Mesenchymal stem cell (in vitro differentiated cells and primary cell): ENCODE data around the gene NFASC.

Experiments
- DNase-seq: peaks from one replicate; pipeline ENCODE4 v3.0.0-alpha.2; 2013
- H2AFZ ChIP-seq: one replicate; pipeline ENCODE4 v1.6.1; 2013; ENCODE audit warnings: low read depth, mild to moderate bottlenecking, control low read depth, inconsistent platforms, low read length, moderate library complexity
- H2AK5ac ChIP-seq: 2 replicates; pipeline ENCODE4 v1.6.1; 2013; ENCODE audit warnings: low read length, moderate library complexity, mild to moderate bottlenecking, inconsistent platforms; ENCODE audit not compliant: severe bottlenecking
- H2BK120ac ChIP-seq: one replicate; pipeline ENCODE4 v1.6.1; 2013; ENCODE audit warnings: low read depth, mild to moderate bottlenecking, inconsistent platforms, low read length, moderate library complexity
- H2BK12ac ChIP-seq, 2 experiments: one replicate each; pipeline ENCODE4 v1.6.1; 2013; ENCODE audit warnings: inconsistent platforms in 2 of 2, low read length in 2 of 2, mild to moderate bottlenecking in 2 of 2, moderate library complexity in 2 of 2, control low read depth in 1 of 2
- H2BK15ac ChIP-seq: one replicate; pipeline ENCODE4 v1.6.1; 2013; ENCODE audit warnings: mild to moderate bottlenecking, low read depth, inconsistent platforms; ENCODE audit not compliant: poor library complexity, severe bottlenecking
- H2BK5ac ChIP-seq: 2 replicates; pipeline ENCODE4 v1.6.1; 2013; ENCODE audit warnings: low read depth, mild to moderate bottlenecking, low read length, control low read depth, inconsistent platforms; ENCODE audit not compliant: poor library complexity, severe bottlenecking
- H3K14ac ChIP-seq, 2 experiments: one replicate each; pipeline ENCODE4 v1.6.1; 2013; ENCODE audit warnings: inconsistent platforms in 2 of 2, low read length in 2 of 2, control low read depth in 1 of 2, mild to moderate bottlenecking in 1 of 2, moderate library complexity in 1 of 2
- H3K18ac ChIP-seq, 2 experiments: one replicate each; pipeline ENCODE4 v1.6.1; 2013; ENCODE audit warnings: inconsistent platforms in 2 of 2, low read length in 2 of 2, control low read depth in 1 of 2, low read depth in 1 of 2, mild to moderate bottlenecking in 1 of 2
- H3K23ac ChIP-seq, 2 experiments: one replicate each; pipeline ENCODE4 v1.6.1; 2013; ENCODE audit warnings: inconsistent platforms in 2 of 2, low read length in 2 of 2, mild to moderate bottlenecking in 2 of 2, moderate library complexity in 2 of 2, control low read depth in 1 of 2
- H3K27ac ChIP-seq: 2 replicates; pipeline ENCODE4 v1.5.1; 2013; ENCODE audit warnings: mild to moderate bottlenecking, moderate library complexity, low read length, control low read depth, inconsistent platforms; ENCODE audit not compliant: poor library complexity, severe bottlenecking
- H3K27me3 ChIP-seq, 2 experiments: 2 replicates each; pipeline versions ENCODE4 v1.6.1 to v1.7.0; 2013; ENCODE audit warnings: low read length in 2 of 2, mild to moderate bottlenecking in 2 of 2, moderate library complexity in 2 of 2, control low read depth in 1 of 2, inconsistent platforms in 1 of 2; ENCODE audit not compliant: control insufficient read depth in 1 of 2, insufficient read depth in 1 of 2
- H3K36me3 ChIP-seq, 2 experiments: 2 replicates each; pipeline versions ENCODE4 v1.6.1 to v1.7.0; 2013; ENCODE audit warnings: low read length in 2 of 2, control low read depth in 1 of 2, inconsistent platforms in 1 of 2, low read depth in 1 of 2, mild to moderate bottlenecking in 1 of 2; ENCODE audit not compliant: insufficient read depth in 2 of 2, control insufficient read depth in 1 of 2
- H3K4ac ChIP-seq, 2 experiments: one replicate each; pipeline ENCODE4 v1.6.1; 2013; ENCODE audit warnings: inconsistent platforms in 2 of 2, low read length in 2 of 2, mild to moderate bottlenecking in 2 of 2, moderate library complexity in 2 of 2, control low read depth in 1 of 2, low read depth in 1 of 2
- H3K4me1 ChIP-seq: 2 replicates; pipeline ENCODE4 v1.6.1; 2013; ENCODE audit warnings: low read depth, low read length, control low read depth; ENCODE audit not compliant: control insufficient read depth, insufficient read depth
- H3K4me2 ChIP-seq: 2 replicates; pipeline ENCODE4 v1.6.1; 2013; ENCODE audit warnings: low read length, mild to moderate bottlenecking, inconsistent platforms; ENCODE audit not compliant: poor library complexity, severe bottlenecking
- H3K4me3 ChIP-seq, 2 experiments: 2 replicates each; pipeline versions ENCODE4 v1.5.1 to v1.7.0; 2013; ENCODE audit warnings: low read length in 2 of 2, mild to moderate bottlenecking in 2 of 2, control low read depth in 1 of 2, low read depth in 1 of 2; ENCODE audit not compliant: insufficient read depth in 1 of 2
- H3K79me1 ChIP-seq: replicated peaks from 2 replicates; pipeline ENCODE4 v1.6.1; 2013; ENCODE audit warnings: mild to moderate bottlenecking, control low read depth, low read length, inconsistent platforms; ENCODE audit not compliant: poor library complexity, severe bottlenecking
- H3K9ac ChIP-seq: 2 replicates; pipeline ENCODE4 v1.7.0; 2013; ENCODE audit warnings: mild to moderate bottlenecking, low read length, moderate library complexity
- H3K9me3 ChIP-seq: 2 replicates; pipeline ENCODE4 v1.7.0; 2013; ENCODE audit warnings: mild to moderate bottlenecking, low read length; ENCODE audit not compliant: control insufficient read depth
- H4K8ac ChIP-seq: one replicate; pipeline ENCODE4 v1.6.1; 2013; ENCODE audit warnings: inconsistent platforms, mild to moderate bottlenecking, low read length, moderate library complexity
- H4K91ac ChIP-seq: one replicate; pipeline ENCODE4 v1.6.1; 2013; ENCODE audit warnings: mild to moderate bottlenecking, low read length, inconsistent platforms
- WGBS: methylation state at CpG from one replicate; pipeline ENCODE4 v1.1.7; 2013; ENCODE audit warnings: mixed read lengths; 5-methylcytosine and 5-hydroxymethylcytosine counted together

NFASC gene

GRCh38 chr1:204945565-204945977, 74.9 kb downstream of the NFASC start:
- no peak overlapping the region for H2AK5ac ChIP-seq
- DNase-seq, result no peak
- no peak overlapping the region for H4K8ac ChIP-seq
- H2BK15ac ChIP-seq, result no peak overlapping the region
- H2BK12ac ChIP-seq, result no peak overlapping the region
- no peaks in the 10 kb centered on the region for H3K9me3 ChIP-seq
- no peak overlapping the region for H3K4me3 ChIP-seq
- no peak overlapping the region for H3K4ac ChIP-seq
- H3K4me1 ChIP-seq, result no peaks in the 10 kb centered on the region
- no peak overlapping the region for H2AFZ ChIP-seq
- 49% methylated on average over 4 of the region's 4 CpGs for WGBS
- H3K18ac ChIP-seq, result no peak overlapping the region
- H3K4me2 ChIP-seq, result no peak overlapping the region
- H3K27ac ChIP-seq, result no peak overlapping the region
- H3K79me1 ChIP-seq, result no peaks in the 10 kb centered on the region
- no peak overlapping the region for H2BK5ac ChIP-seq
- H3K9ac ChIP-seq, result no peak overlapping the region
- H3K14ac ChIP-seq, result no peak overlapping the region
- no peak overlapping the region for H2BK120ac ChIP-seq
- H3K36me3 ChIP-seq, result peaks cover 0 to 32% of the 10 kb centered on the region in 2 experiments
- H3K27me3 ChIP-seq, result peaks cover 0 to 26% of the 10 kb centered on the region in 2 experiments
- no peak overlapping the region for H3K23ac ChIP-seq
- no peak overlapping the region for H4K91ac ChIP-seq

- no peak overlapping the region for H3K9ac ChIP-seq
- H4K91ac ChIP-seq, result no peak overlapping the region
- no peak overlapping the region for H3K4ac ChIP-seq
- no peak overlapping the region for H4K8ac ChIP-seq
- no peak overlapping the region for H3K23ac ChIP-seq
- WGBS, result 88% methylated on average over 9 of the region's 9 CpGs
- peaks cover 0 to 32% of the 10 kb centered on the region in 2 experiments for H3K36me3 ChIP-seq
- no peak overlapping the region for H3K4me3 ChIP-seq
- H3K4me1 ChIP-seq, result no peaks in the 10 kb centered on the region
- no peak overlapping the region for H2BK12ac ChIP-seq
- no peak overlapping the region for H3K14ac ChIP-seq
- no peak for DNase-seq
- H3K27ac ChIP-seq, result no peak overlapping the region
- H2AK5ac ChIP-seq, result no peak overlapping the region
- peaks cover 0 to 28% of the 10 kb centered on the region in 2 experiments for H3K27me3 ChIP-seq
- no peaks in the 10 kb centered on the region for H3K9me3 ChIP-seq
- H2BK15ac ChIP-seq, result no peak overlapping the region
- no peak overlapping the region for H2BK120ac ChIP-seq
- H3K79me1 ChIP-seq, result no peaks in the 10 kb centered on the region
- no peak overlapping the region for H2AFZ ChIP-seq
- no peak overlapping the region for H3K18ac ChIP-seq
- no peak overlapping the region for H3K4me2 ChIP-seq
- H2BK5ac ChIP-seq, result no peak overlapping the region
Observed at GRCh38 chr1:204946640-204947039, 76.0 kb downstream of the NFASC start.

DNA sequence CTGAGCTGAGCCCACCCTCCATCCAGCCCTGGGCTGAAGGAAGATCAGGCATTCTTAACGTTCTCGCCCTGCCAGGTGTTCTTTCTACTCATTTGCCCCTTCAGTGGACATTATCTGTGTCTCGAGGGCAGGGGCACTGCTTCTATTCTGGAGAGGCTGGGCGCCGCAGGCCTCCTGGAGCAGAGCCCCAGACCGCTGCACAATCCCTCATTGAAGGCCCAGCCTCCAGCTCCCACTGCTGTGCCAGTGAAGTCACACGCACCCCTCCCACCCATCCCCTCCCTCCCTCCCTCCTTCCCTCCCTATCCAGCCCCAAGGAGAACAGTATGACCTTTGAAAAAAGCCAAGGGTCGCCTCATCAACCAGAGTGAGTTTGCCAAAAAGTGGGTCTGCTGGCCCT, 76.7 kb downstream of the NFASC start:
- no peak overlapping the region for H4K8ac ChIP-seq
- no peak overlapping the region for H2BK5ac ChIP-seq
- no peak overlapping the region for H3K27ac ChIP-seq
- no peak overlapping the region for H2AFZ ChIP-seq
- no peak overlapping the region for H3K14ac ChIP-seq
- no peaks in the 10 kb centered on the region for H3K4me1 ChIP-seq
- WGBS, result 76% methylated on average over 8 of the region's 8 CpGs
- no peak overlapping the region for H3K23ac ChIP-seq
- H2BK12ac ChIP-seq, result no peak overlapping the region
- H3K9ac ChIP-seq, result no peak overlapping the region
- H3K36me3 ChIP-seq, result peaks cover 0 to 39% of the 10 kb centered on the region in 2 experiments
- no peak for DNase-seq
- peaks cover 0 to 25% of the 10 kb centered on the region in 2 experiments for H3K27me3 ChIP-seq
- no peaks in the 10 kb centered on the region for H3K9me3 ChIP-seq
- H3K4ac ChIP-seq, result no peak overlapping the region
- no peak overlapping the region for H4K91ac ChIP-seq
- no peak overlapping the region for H2BK120ac ChIP-seq
- H3K18ac ChIP-seq, result no peak overlapping the region
- H3K4me2 ChIP-seq, result no peak overlapping the region
- no peak overlapping the region for H2BK15ac ChIP-seq
- H2AK5ac ChIP-seq, result no peak overlapping the region
- no peak overlapping the region for H3K4me3 ChIP-seq
- no peaks in the 10 kb centered on the region for H3K79me1 ChIP-seq

DNA sequence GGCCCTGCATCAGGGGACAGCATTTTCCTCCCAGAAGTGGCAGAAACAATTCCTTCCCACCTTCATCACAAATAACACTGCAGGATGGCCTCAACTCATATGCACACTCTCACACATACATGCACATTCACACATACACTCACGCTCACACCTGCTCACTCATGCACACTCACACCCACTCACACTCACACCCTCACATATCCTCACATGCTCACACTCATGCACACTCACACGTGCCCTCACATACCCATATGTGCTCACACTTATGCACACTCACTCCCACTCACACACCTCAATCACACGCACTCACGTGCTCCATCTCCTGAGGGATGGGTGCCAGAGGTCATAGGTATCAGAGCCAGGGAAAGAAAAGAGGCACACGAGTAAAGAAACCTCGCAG, 77.1 kb downstream of the NFASC start:
- H3K36me3 ChIP-seq, result peaks cover 0 to 43% of the 10 kb centered on the region in 2 experiments
- no peak overlapping the region for H3K9ac ChIP-seq
- H2BK15ac ChIP-seq, result no peak overlapping the region
- H2AFZ ChIP-seq, result no peak overlapping the region
- no peak for DNase-seq
- WGBS, result 73% methylated on average over 6 of the region's 6 CpGs
- H4K91ac ChIP-seq, result no peak overlapping the region
- H2BK5ac ChIP-seq, result no peak overlapping the region
- no peak overlapping the region for H4K8ac ChIP-seq
- no peaks in the 10 kb centered on the region for H3K4me1 ChIP-seq
- no peak overlapping the region for H2BK120ac ChIP-seq
- H3K27me3 ChIP-seq, result peaks cover 0 to 24% of the 10 kb centered on the region in 2 experiments
- H3K79me1 ChIP-seq, result no peaks in the 10 kb centered on the region
- H3K18ac ChIP-seq, result no peak overlapping the region
- H3K4me3 ChIP-seq, result no peak overlapping the region
- no peaks in the 10 kb centered on the region for H3K9me3 ChIP-seq
- no peak overlapping the region for H2BK12ac ChIP-seq
- H2AK5ac ChIP-seq, result no peak overlapping the region
- no peak overlapping the region for H3K23ac ChIP-seq
- H3K27ac ChIP-seq, result no peak overlapping the region
- H3K4me2 ChIP-seq, result no peak overlapping the region
- no peak overlapping the region for H3K4ac ChIP-seq
- H3K14ac ChIP-seq, result peak overlapping the region in 1 of 2 experiments; percentile 45
